Fibroblast of peridontal ligament (primary cell): Measurements from ENCODE around the gene CASK.
"Not testable (repeated sequence)": the region's sequence is repeated elsewhere in the genome, so short reads cannot be mapped to it uniquely, and the experiment has no call there.

Source experiments
- DNase-seq: peaks from one replicate; pipeline ENCODE4 v3.0.0-alpha.2; 2010; ENCODE audit errors: extremely low read depth

Gene CASK

GRCh38 chrX:41689711-41690110, 233.6 kb downstream of the CASK start:
- DNase-seq: no peak

- no peak for DNase-seq
Measured at GRCh38 chrX:41688835-41689234, 234.5 kb downstream of the CASK start, which contains the start of gene GPR34. Gene GPR34, plus strand, starts transcription at chrX:41688973. Its CDS starts 6,661 bp downstream, at chrX:41695634.

- DNase-seq: no peak
Measured at GRCh38 chrX:41688156-41688555, 235.2 kb downstream of the CASK start.

GRCh38 chrX:41686788-41687187, 236.6 kb downstream of the CASK start:
- DNase-seq: no peak

GRCh38 chrX:41684940-41685339, 238.4 kb downstream of the CASK start:
- no peak for DNase-seq

- DNase-seq: peak; percentile 55
Measured at GRCh38 chrX:41684138-41684537, 239.2 kb downstream of the CASK start.

- DNase-seq: no peak
Measured at GRCh38 chrX:41677183-41678060, 245.9 kb downstream of the CASK start.

GRCh38 chrX:41676361-41676760, 247.0 kb downstream of the CASK start:
- DNase-seq: not testable (repeated sequence)

- no peak for DNase-seq
Measured at GRCh38 chrX:41672643-41673042, 250.7 kb downstream of the CASK start.

- no peak for DNase-seq
Measured at GRCh38 chrX:41671082-41671481, 252.3 kb downstream of the CASK start.

- peak; percentile 23 for DNase-seq
Measured at GRCh38 chrX:41670112-41670511, 253.2 kb downstream of the CASK start.

GRCh38 chrX:41667631-41668030, 255.7 kb downstream of the CASK start:
- DNase-seq: no peak

- DNase-seq: peak; percentile 58
Measured at GRCh38 chrX:41666251-41666650, 257.1 kb downstream of the CASK start.

GRCh38 chrX:41665686-41666085, 257.7 kb downstream of the CASK start:
- no peak for DNase-seq

- DNase-seq: peak; percentile 18
Measured at GRCh38 chrX:41664908-41665307, 258.4 kb downstream of the CASK start.

- peak; percentile 31 for DNase-seq
Measured at GRCh38 chrX:41664375-41664901, 258.9 kb downstream of the CASK start.

- peak; percentile 51 for DNase-seq
Measured at GRCh38 chrX:41661366-41662095, 261.8 kb downstream of the CASK start.

GRCh38 chrX:41655631-41656030, 267.7 kb downstream of the CASK start:
- no peak for DNase-seq

GRCh38 chrX:41655101-41655500, 268.3 kb downstream of the CASK start:
- no peak for DNase-seq

- no peak for DNase-seq
Measured at GRCh38 chrX:41653125-41653524, 270.2 kb downstream of the CASK start.

GRCh38 chrX:41646201-41646600, 277.2 kb downstream of the CASK start:
- DNase-seq: not testable (repeated sequence)

- DNase-seq: peak; percentile 40
Measured at GRCh38 chrX:41634284-41634683, 289.1 kb downstream of the CASK start.

GRCh38 chrX:41630091-41630490, 293.3 kb downstream of the CASK start:
- DNase-seq: no peak
